SK-N-MC (cell line): ENCODE results near the gene RNASEH2A.

Experiments
- EZH2 ChIP-seq: fragments of 200-600 bp; sonication (generic); IDR thresholded peaks from one replicate; pipeline ENCODE4 v1.6.1; 2017; ENCODE audit warnings: antibody characterized with exemption
- POLR2AphosphoS5 ChIP-seq: IDR thresholded peaks from 2 replicates; pipeline ENCODE4 v1.6.1; 2012; ENCODE audit warnings: mild to moderate bottlenecking, low read depth, low read length, borderline replicate concordance

GRCh38 chr19:12789098-12789903 lies 17.1 kb upstream of the RNASEH2A start:
- no peak for TF ChIP-seq EZH2
- no peak for TF ChIP-seq POLR2AphosphoS5
